ENCODE data around the gene NELL1.

Gene NELL1

GRCh38 chr11:20632169-20632532 lies 37.2 kb upstream of the NELL1 start:
- Histone ChIP-seq H4K91ac (ENCODE audit: low read length) (no peak overlapping the region), H3K79me1 (replicated peaks; ENCODE audit: low read length, poor library complexity, severe bottlenecking) (no peaks in the 10 kb centered on the region), H3K14ac (ENCODE audit: low read length in 2 of 2) (no peak overlapping the region), H3K23ac (ENCODE audit: low read length in 2 of 2) (no peak overlapping the region), H3K4ac (ENCODE audit: low read depth in 1 of 2, low read length in 2 of 2) (no peak overlapping the region), H3K36me3 (ENCODE audit: control insufficient read depth in 1 of 2, insufficient read depth in 2 of 2, low read depth in 1 of 2, low read length in 2 of 2) (no peaks in the 10 kb centered on the region), H2AK5ac (ENCODE audit: low read length, severe bottlenecking) (no peak overlapping the region), H3K4me2 (ENCODE audit: low read length, poor library complexity, severe bottlenecking) (no peak overlapping the region), H3K4me1 (ENCODE audit: control insufficient read depth, insufficient read depth, low read depth, low read length) (no peaks in the 10 kb centered on the region), H4K8ac (ENCODE audit: low read length) (no peak overlapping the region), H2BK12ac (ENCODE audit: low read length in 2 of 2) (no peak overlapping the region), H3K27ac (ENCODE audit: low read length, poor library complexity, severe bottlenecking) (no peak overlapping the region), H3K4me3 (ENCODE audit: insufficient read depth in 1 of 2, low read depth in 1 of 2, low read length in 2 of 2) (no peak overlapping the region), H2BK120ac (ENCODE audit: low read depth, low read length) (no peak overlapping the region), H3K27me3 (ENCODE audit: control insufficient read depth in 1 of 2, insufficient read depth in 1 of 2, low read length in 2 of 2) (peaks cover 0 to 5% of the 10 kb centered on the region in 2 experiments), H2AFZ (ENCODE audit: low read depth, low read length) (no peak overlapping the region), H2BK5ac (ENCODE audit: low read depth, low read length, poor library complexity, severe bottlenecking) (no peak overlapping the region), H2BK15ac (ENCODE audit: low read depth, poor library complexity, severe bottlenecking) (no peak overlapping the region), H3K18ac (ENCODE audit: low read depth in 1 of 2, low read length in 2 of 2) (no peak overlapping the region), H3K9me3 (ENCODE audit: control insufficient read depth, low read length) (no peaks in the 10 kb centered on the region), H3K9ac (ENCODE audit: low read length) (no peak overlapping the region)
- no peak for DNase-seq
- no CpG with 5 or more reads among the region's 1 CpG for WGBS

- 76% methylated on average over 5 of the region's 5 CpGs for WGBS
- Histone ChIP-seq H3K36me3 (ENCODE audit: control insufficient read depth in 1 of 2, insufficient read depth in 2 of 2, low read depth in 1 of 2, low read length in 2 of 2) (no peaks in the 10 kb centered on the region), H3K4me2 (ENCODE audit: low read length, poor library complexity, severe bottlenecking) (no peak overlapping the region), H3K14ac (ENCODE audit: low read length in 2 of 2) (no peak overlapping the region), H2BK120ac (ENCODE audit: low read depth, low read length) (no peak overlapping the region), H3K9ac (ENCODE audit: low read length) (no peak overlapping the region), H2AFZ (ENCODE audit: low read depth, low read length) (no peak overlapping the region), H2AK5ac (ENCODE audit: low read length, severe bottlenecking) (no peak overlapping the region), H2BK15ac (ENCODE audit: low read depth, poor library complexity, severe bottlenecking) (no peak overlapping the region), H3K4me3 (ENCODE audit: insufficient read depth in 1 of 2, low read depth in 1 of 2, low read length in 2 of 2) (no peak overlapping the region), H3K79me1 (replicated peaks; ENCODE audit: low read length, poor library complexity, severe bottlenecking) (no peaks in the 10 kb centered on the region), H3K27ac (ENCODE audit: low read length, poor library complexity, severe bottlenecking) (no peak overlapping the region), H4K8ac (ENCODE audit: low read length) (no peak overlapping the region), H3K27me3 (ENCODE audit: control insufficient read depth in 1 of 2, insufficient read depth in 1 of 2, low read length in 2 of 2) (peaks cover 0 to 10% of the 10 kb centered on the region in 2 experiments), H3K4ac (ENCODE audit: low read depth in 1 of 2, low read length in 2 of 2) (no peak overlapping the region), H3K18ac (ENCODE audit: low read depth in 1 of 2, low read length in 2 of 2) (no peak overlapping the region), H3K4me1 (ENCODE audit: control insufficient read depth, insufficient read depth, low read depth, low read length) (no peaks in the 10 kb centered on the region), H3K9me3 (ENCODE audit: control insufficient read depth, low read length) (no peaks in the 10 kb centered on the region), H2BK5ac (ENCODE audit: low read depth, low read length, poor library complexity, severe bottlenecking) (no peak overlapping the region), H2BK12ac (ENCODE audit: low read length in 2 of 2) (no peak overlapping the region), H3K23ac (ENCODE audit: low read length in 2 of 2) (no peak overlapping the region), H4K91ac (ENCODE audit: low read length) (no peak overlapping the region)
- DNase-seq: no peak
These were observed 35.3 kb upstream of the NELL1 start for GRCh38 chr11:20634044-20634443.

GRCh38 chr11:20634781-20635180 lies 34.6 kb upstream of the NELL1 start:
- Histone ChIP-seq H3K23ac (ENCODE audit: low read length in 2 of 2) (no peak overlapping the region), H3K4me3 (ENCODE audit: insufficient read depth in 1 of 2, low read depth in 1 of 2, low read length in 2 of 2) (no peak overlapping the region), H2AFZ (ENCODE audit: low read depth, low read length) (no peak overlapping the region), H2BK12ac (ENCODE audit: low read length in 2 of 2) (no peak overlapping the region), H3K4ac (ENCODE audit: low read depth in 1 of 2, low read length in 2 of 2) (no peak overlapping the region), H2AK5ac (ENCODE audit: low read length, severe bottlenecking) (no peak overlapping the region), H3K4me2 (ENCODE audit: low read length, poor library complexity, severe bottlenecking) (no peak overlapping the region), H3K27ac (ENCODE audit: low read length, poor library complexity, severe bottlenecking) (no peak overlapping the region), H3K4me1 (ENCODE audit: control insufficient read depth, insufficient read depth, low read depth, low read length) (no peaks in the 10 kb centered on the region), H3K79me1 (replicated peaks; ENCODE audit: low read length, poor library complexity, severe bottlenecking) (no peaks in the 10 kb centered on the region), H4K91ac (ENCODE audit: low read length) (no peak overlapping the region), H2BK15ac (ENCODE audit: low read depth, poor library complexity, severe bottlenecking) (no peak overlapping the region), H2BK5ac (ENCODE audit: low read depth, low read length, poor library complexity, severe bottlenecking) (no peak overlapping the region), H3K18ac (ENCODE audit: low read depth in 1 of 2, low read length in 2 of 2) (no peak overlapping the region), H4K8ac (ENCODE audit: low read length) (no peak overlapping the region), H3K27me3 (ENCODE audit: control insufficient read depth in 1 of 2, insufficient read depth in 1 of 2, low read length in 2 of 2) (peaks cover 0 to 10% of the 10 kb centered on the region in 2 experiments), H3K9me3 (ENCODE audit: control insufficient read depth, low read length) (no peaks in the 10 kb centered on the region), H3K36me3 (ENCODE audit: control insufficient read depth in 1 of 2, insufficient read depth in 2 of 2, low read depth in 1 of 2, low read length in 2 of 2) (no peaks in the 10 kb centered on the region), H2BK120ac (ENCODE audit: low read depth, low read length) (no peak overlapping the region), H3K9ac (ENCODE audit: low read length) (no peak overlapping the region), H3K14ac (ENCODE audit: low read length in 2 of 2) (no peak overlapping the region)
- 80% methylated on average over 6 of the region's 7 CpGs for WGBS
- DNase-seq: no peak

- Histone ChIP-seq H2BK15ac (ENCODE audit: low read depth, poor library complexity, severe bottlenecking) (no peak overlapping the region), H3K4me1 (ENCODE audit: control insufficient read depth, insufficient read depth, low read depth, low read length) (no peaks in the 10 kb centered on the region), H3K23ac (ENCODE audit: low read length in 2 of 2) (no peak overlapping the region), H4K91ac (ENCODE audit: low read length) (no peak overlapping the region), H3K18ac (ENCODE audit: low read depth in 1 of 2, low read length in 2 of 2) (no peak overlapping the region), H3K27ac (ENCODE audit: low read length, poor library complexity, severe bottlenecking) (no peak overlapping the region), H2AK5ac (ENCODE audit: low read length, severe bottlenecking) (no peak overlapping the region), H3K79me1 (replicated peaks; ENCODE audit: low read length, poor library complexity, severe bottlenecking) (no peaks in the 10 kb centered on the region), H2BK12ac (ENCODE audit: low read length in 2 of 2) (no peak overlapping the region), H2BK5ac (ENCODE audit: low read depth, low read length, poor library complexity, severe bottlenecking) (no peak overlapping the region), H3K4ac (ENCODE audit: low read depth in 1 of 2, low read length in 2 of 2) (no peak overlapping the region), H3K4me3 (ENCODE audit: insufficient read depth in 1 of 2, low read depth in 1 of 2, low read length in 2 of 2) (no peak overlapping the region), H3K36me3 (ENCODE audit: control insufficient read depth in 1 of 2, insufficient read depth in 2 of 2, low read depth in 1 of 2, low read length in 2 of 2) (no peaks in the 10 kb centered on the region), H2BK120ac (ENCODE audit: low read depth, low read length) (no peak overlapping the region), H3K27me3 (ENCODE audit: control insufficient read depth in 1 of 2, insufficient read depth in 1 of 2, low read length in 2 of 2) (peaks cover 0 to 18% of the 10 kb centered on the region in 2 experiments), H3K9ac (ENCODE audit: low read length) (no peak overlapping the region), H4K8ac (ENCODE audit: low read length) (no peak overlapping the region), H2AFZ (ENCODE audit: low read depth, low read length) (no peak overlapping the region), H3K9me3 (ENCODE audit: control insufficient read depth, low read length) (no peaks in the 10 kb centered on the region), H3K14ac (ENCODE audit: low read length in 2 of 2) (no peak overlapping the region), H3K4me2 (ENCODE audit: low read length, poor library complexity, severe bottlenecking) (no peak overlapping the region)
- 82% methylated on average over 7 of the region's 7 CpGs for WGBS
- no peak for DNase-seq
These were observed 31.3 kb upstream of the NELL1 start for GRCh38 chr11:20638074-20638473.

All from mesenchymal stem cell (in vitro differentiated cells and primary cell).